ENCODE measurements around the gene BID.

BID gene

DNA sequence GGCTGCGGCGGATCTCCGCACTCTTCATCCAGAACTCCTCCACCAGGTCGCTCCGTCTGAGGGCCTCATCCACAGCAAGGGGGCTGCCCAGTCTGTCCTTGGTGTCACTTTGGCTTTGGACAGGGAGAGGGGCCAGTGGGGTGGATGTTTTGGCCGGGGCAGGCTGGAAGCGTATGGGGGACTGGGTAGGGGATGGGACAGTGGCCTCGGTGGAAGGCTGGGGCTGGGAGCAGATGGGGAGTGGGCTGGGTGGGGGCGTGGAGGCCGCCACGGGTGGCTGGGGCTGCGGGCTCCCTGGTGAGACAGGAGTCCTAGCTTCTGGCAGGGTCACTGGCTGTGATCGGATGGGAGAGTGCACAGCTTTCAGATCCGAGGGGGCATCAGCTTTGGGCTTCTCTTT is 44.4 kb upstream of the BID start:
- TF ChIP-seq CTCF (IDR thresholded peaks at IDR 0.05; ENCODE audit: low read depth, low read length): no peak
- H3K27me3 ChIP-seq (ENCODE audit: insufficient read depth, low read depth, severe bottlenecking): no peaks in the 10 kb centered on the region
- no peaks in the 10 kb centered on the region for H3K9me3 ChIP-seq (ENCODE audit: severe bottlenecking)
- no peak for DNase-seq
- no peak overlapping the region for H3K4me3 ChIP-seq (ENCODE audit: low read depth, low read length)
- H3K27ac ChIP-seq: no peak overlapping the region
- peaks cover 5% of the 10 kb centered on the region; the same call in 1 of the 2 replicates for H3K36me3 ChIP-seq

DNA sequence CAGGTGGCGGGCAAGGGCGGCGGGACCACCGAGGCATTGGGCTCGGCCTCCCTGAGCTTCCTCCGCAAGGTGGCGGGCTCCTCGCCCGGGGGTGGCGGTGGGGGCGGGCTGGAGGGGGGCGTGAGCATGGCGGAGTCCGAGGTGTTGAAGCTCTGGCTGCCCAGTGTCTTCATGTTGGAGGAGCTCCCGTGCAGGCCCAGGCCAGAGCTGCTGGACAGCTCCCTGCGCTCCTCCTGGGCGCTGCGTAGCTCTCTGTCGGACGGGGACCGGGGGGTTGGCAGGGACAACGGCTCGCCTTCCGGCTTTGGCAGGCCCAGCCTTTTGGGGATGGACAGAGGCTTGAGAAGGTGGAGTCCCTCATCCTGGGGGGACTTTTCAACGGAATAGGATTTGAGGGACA is 43.9 kb upstream of the BID start:
- no peak for TF ChIP-seq CTCF (IDR thresholded peaks at IDR 0.05; ENCODE audit: low read depth, low read length)

DNA sequence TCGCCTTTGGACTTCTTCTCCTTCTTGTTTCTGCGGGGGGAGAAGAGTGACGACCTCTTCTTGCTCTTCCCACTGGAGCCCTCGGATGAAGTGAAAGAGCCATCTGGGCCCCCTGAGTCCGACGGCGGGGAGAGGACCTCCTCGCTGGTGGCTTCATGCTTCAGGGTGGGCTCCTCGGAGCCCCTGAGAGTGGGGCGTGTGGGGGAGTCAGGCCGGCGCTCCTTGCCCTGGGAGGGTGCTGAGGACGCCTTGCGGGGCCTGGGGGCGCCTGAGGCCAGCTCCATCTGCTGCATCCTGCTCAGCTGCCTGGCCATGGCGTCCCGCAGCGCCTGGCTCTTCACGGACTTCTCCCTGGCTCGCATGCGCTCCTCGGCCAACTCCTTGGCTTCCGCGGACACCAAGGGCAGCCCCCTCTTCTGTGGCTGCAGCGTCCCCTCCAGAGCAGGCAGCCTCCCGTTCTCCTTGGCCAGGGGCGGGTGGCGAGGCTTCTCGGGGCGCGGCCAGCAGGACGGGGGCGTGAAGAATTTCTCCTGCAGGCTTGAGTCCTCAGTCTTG is 43.3 kb upstream of the BID start:
- peaks cover 5% of the 10 kb centered on the region; the same call in 1 of the 2 replicates for H3K36me3 ChIP-seq
- DNase-seq: no peak
- no peak overlapping the region for H3K27ac ChIP-seq
- H3K27me3 ChIP-seq (ENCODE audit: insufficient read depth, low read depth, severe bottlenecking): no peaks in the 10 kb centered on the region
- no peak overlapping the region for H3K4me3 ChIP-seq (ENCODE audit: low read depth, low read length)
- no peaks in the 10 kb centered on the region for H3K9me3 ChIP-seq (ENCODE audit: severe bottlenecking)
- no peak for TF ChIP-seq CTCF (IDR thresholded peaks at IDR 0.05; ENCODE audit: low read depth, low read length)

More for the DNA sequence above, 43.9 kb upstream of the BID start:
- DNase-seq: no peak
- H3K27ac ChIP-seq: no peak overlapping the region
- peaks cover 5% of the 10 kb centered on the region; the same call in 1 of the 2 replicates for H3K36me3 ChIP-seq
- no peak overlapping the region for H3K4me3 ChIP-seq (ENCODE audit: low read depth, low read length)
- H3K9me3 ChIP-seq (ENCODE audit: severe bottlenecking): no peaks in the 10 kb centered on the region
- H3K27me3 ChIP-seq (ENCODE audit: insufficient read depth, low read depth, severe bottlenecking): no peaks in the 10 kb centered on the region

- no peak for DNase-seq
- no peak for TF ChIP-seq CTCF (IDR thresholded peaks at IDR 0.05; ENCODE audit: low read depth, low read length)
- Histone ChIP-seq H3K27me3 (ENCODE audit: insufficient read depth, low read depth, severe bottlenecking) (no peaks in the 10 kb centered on the region), H3K36me3 (peaks cover 5% of the 10 kb centered on the region; the same call in 1 of the 2 replicates), H3K9me3 (ENCODE audit: severe bottlenecking) (no peaks in the 10 kb centered on the region), H3K27ac (no peak overlapping the region), H3K4me3 (ENCODE audit: low read depth, low read length) (no peak overlapping the region)
These were observed 42.8 kb upstream of the BID start for GRCh38 chr22:17817079-17817478.

- H3K27ac ChIP-seq: no peak overlapping the region
- DNase-seq: no peak
- H3K36me3 ChIP-seq: peaks cover 5% of the 10 kb centered on the region; the same call in 1 of the 2 replicates
- no peak overlapping the region for H3K4me3 ChIP-seq (ENCODE audit: low read depth, low read length)
- H3K9me3 ChIP-seq (ENCODE audit: severe bottlenecking): no peaks in the 10 kb centered on the region
- H3K27me3 ChIP-seq (ENCODE audit: insufficient read depth, low read depth, severe bottlenecking): no peaks in the 10 kb centered on the region
- TF ChIP-seq CTCF (IDR thresholded peaks at IDR 0.05; ENCODE audit: low read depth, low read length): no peak
These were observed 42.4 kb upstream of the BID start for GRCh38 chr22:17816649-17817048.

DNA sequence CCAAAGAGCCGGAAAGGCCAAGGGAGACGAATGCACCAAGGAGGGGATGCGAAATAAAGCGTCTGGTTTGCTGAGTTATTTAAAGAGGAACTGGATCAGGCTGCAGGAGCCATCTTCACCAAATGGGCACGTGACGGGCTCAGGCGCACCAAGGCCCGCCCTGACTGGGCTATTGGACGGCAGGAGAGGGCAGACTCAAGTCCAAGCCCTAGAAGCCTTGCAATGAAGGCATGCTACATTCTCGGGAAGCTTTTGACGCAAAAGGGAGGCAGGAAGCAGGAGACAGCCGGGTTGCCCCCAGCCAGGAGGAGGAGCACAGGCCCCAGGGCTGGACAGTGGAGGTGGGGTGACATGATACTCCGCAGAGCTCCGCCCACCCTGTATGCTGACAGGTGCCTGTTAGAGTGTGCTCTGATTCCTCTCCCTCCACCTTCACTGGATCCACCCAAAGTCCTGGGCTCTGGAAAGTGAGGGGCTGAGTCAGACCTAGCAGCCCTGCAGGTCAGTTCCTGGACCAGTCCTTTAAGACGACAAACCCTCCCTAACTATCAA is 41.5 kb upstream of the BID start:
- no peaks in the 10 kb centered on the region for H3K9me3 ChIP-seq (ENCODE audit: severe bottlenecking)

More for the DNA sequence above, 41.5 kb upstream of the BID start:
- Histone ChIP-seq H3K36me3 (peaks cover 5% of the 10 kb centered on the region; the same call in 1 of the 2 replicates), H3K27me3 (ENCODE audit: insufficient read depth, low read depth, severe bottlenecking) (no peaks in the 10 kb centered on the region), H3K4me3 (ENCODE audit: low read depth, low read length) (no peak overlapping the region), H3K27ac (no peak overlapping the region)
- no peak for DNase-seq
- no peak for TF ChIP-seq CTCF (IDR thresholded peaks at IDR 0.05; ENCODE audit: low read depth, low read length)
